RPMI8226 (cell line): ENCODE data around the gene MRPL42.
"Not testable (repeated sequence)": the region's sequence is repeated elsewhere in the genome, so short reads cannot be mapped to it uniquely, and the experiment has no call there.

Experiments
- DNase-seq: peaks from one replicate; pipeline ENCODE4 v3.0.0-alpha.2; 2015

The MRPL42 gene

GRCh38 chr12:93447555-93448290 lies 19.6 kb upstream of the MRPL42 start:
- no peak for DNase-seq

DNA sequence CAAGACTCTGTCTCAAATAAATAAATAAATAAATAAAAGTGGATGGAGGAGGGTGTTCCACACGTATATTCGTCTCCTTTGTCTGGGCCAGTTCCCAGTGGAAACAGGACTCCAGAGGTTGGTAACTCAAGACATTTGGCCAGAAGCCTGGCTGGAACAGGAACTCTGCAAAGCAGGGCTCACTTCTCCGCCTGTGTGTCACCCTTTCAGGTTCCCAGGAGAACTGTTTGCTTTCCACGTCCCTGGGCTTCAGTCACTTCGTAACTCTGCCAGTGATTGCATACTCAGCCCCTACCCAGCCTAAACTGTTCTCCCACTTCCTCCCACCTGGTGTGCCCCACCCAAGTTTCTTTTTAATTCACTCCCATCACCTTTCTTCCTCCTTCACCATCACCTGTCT lies 18.5 kb upstream of the MRPL42 start:
- DNase-seq: no peak

DNA sequence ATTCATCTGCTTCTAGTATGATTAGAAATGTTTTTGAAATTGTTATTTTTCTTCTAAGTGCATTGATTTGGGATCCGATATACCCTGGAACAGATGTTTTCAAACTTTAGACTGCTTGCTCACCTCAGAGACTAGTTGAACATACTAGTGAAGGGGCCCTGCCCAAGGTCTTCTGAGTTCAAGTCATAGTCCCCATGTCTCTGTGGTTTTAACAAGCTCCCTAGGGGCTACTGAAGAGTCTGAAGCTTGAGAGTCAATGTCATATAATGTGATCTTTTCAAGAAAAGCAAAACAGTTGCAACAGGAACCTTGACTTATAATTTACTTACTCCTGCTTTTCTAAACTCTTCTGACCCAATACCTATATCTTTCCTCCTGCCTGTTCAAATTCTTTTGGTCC lies 18.0 kb upstream of the MRPL42 start:
- no peak for DNase-seq

DNA sequence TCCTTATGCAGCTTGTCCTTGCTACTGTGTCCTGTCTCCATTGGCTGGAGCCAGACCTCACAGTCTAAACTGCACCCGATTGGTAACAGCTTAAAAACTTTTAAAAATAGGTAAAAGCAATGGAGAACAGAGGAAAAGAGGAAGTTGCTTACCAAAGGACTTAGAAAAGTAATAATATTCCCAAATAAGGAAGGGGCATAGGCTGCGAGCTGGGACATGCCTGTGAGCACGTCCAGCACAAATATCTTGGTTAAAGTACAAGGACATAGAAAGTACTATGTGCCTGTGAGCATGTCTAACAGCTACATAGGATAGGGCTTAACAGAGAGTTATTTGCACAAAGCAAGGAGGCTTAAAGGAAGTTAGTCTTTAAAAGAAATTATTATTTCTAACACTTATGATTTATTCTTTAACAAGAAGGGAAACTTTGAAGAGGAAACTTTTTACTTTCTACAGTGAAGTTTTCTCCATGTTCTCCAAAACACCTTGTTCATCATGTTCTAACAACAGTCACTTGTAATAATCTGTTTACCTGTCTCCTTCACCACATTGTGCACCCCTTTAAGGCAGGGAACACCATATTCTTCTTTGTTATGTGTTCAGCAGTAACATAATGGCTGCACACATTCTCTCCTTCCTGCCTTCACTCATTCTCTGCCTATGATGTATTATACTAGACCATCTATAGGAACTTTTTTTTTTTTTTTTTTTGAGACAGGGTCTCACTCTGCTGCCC lies 15.7 kb upstream of the MRPL42 start:
- no peak for DNase-seq

GRCh38 chr12:93453633-93454032 lies 13.7 kb upstream of the MRPL42 start:
- no peak for DNase-seq

DNA sequence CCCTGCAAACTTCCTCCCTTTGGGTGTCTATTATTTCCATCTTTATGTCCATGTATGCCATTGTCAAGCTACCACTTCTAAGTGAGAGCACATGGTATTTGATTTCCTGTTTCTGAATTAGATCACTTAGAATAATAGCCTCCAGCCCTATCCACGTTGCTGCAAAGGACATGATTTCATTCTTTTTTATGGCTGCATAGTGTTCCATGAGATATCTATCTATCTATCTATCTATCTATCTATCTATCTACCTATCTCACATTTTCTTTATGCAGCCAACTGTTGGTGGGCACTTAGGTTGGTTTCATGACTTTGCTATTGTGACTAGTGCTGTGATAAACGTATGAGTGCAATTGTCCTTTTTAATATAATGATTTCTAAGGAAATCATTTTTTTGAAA lies 11.2 kb upstream of the MRPL42 start:
- no peak for DNase-seq

- DNase-seq: no peak
Observed at GRCh38 chr12:93459097-93459496, 8.2 kb upstream of the MRPL42 start.

- DNase-seq: no peak
Observed at GRCh38 chr12:93460003-93460402, 7.3 kb upstream of the MRPL42 start.

DNA sequence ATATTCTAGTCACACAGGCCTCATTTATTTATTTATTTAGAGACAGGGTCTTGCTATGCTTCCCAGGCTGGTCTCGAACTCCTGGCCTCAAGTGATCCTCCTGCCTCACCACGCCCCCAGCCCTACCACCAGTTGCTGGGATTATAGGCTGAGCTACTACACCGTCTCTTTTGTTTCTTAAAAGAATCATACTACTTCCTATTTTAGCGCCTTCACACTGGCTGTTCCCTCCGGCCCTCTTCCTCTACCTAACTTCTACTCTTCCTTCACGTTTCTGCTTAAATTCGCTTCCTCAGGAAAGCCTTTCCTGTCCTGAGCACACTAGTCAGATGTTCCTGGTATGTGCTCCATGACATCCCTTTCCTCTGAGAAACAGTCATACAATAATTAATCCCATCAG lies 6.4 kb upstream of the MRPL42 start:
- DNase-seq: no peak

GRCh38 chr12:93461503-93461902 lies 5.8 kb upstream of the MRPL42 start:
- DNase-seq: no peak

DNA sequence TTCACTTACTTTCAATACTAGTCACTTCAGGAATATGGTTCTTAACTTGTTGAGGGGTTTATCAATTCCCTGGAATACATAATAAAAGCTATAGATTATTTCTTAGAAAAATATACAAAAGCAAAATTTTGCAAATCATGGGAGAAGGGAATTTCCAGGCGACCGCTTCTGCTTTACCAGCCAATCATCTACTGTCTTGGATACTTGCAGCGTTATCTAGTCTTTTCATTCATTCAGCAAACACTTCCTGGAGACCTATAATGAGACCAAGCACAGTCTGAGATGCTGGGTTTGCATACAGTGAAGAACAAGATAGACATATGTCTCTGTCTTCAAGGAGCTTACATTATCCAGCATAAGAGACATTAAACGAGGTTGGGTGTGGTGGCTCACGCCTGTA lies 1.5 kb upstream of the MRPL42 start:
- DNase-seq: no peak

GRCh38 chr12:93466625-93467350 lies 526 bp upstream of the MRPL42 start:
- no peak for DNase-seq

DNA sequence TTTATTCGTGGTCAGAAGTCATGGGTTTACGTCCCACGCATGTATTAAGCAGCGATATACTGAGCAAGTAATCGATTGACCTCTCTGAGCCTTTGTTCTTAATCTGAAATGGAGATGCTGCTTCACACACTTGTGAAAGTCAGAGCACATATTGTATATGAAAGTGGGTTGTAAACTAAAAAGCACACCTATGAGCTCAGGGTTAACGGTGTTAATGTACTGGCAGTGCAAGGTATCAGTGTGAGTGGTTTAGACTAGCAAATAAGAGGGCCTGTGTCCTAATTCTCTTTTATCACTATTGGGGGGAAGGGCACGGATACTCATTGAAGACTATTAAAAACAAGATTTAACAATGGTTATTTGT lies 676 bp downstream of the MRPL42 start:
- DNase-seq: no peak

- DNase-seq: no peak
Observed at GRCh38 chr12:93469386-93469785, 2.1 kb downstream of the MRPL42 start.

DNA sequence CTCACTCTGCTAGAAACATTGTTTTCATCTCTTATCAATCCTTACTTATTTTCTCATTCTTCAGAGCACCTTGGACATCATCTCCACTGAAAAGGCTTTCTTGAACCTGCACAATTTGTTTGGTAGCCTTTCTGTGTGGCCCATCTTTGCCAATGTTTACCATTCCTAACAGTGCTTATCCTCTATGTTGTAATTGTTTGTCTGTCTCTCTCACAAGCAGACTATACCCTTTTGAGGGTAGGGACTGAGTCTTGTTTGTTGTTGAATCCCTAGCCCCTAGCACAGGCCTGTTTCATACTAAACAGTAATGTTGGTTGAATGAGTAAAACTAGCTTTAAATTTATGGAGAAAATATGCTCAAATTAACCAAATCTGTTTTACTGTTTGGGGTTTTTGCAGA lies 9.2 kb downstream of the MRPL42 start:
- DNase-seq: no peak

DNA sequence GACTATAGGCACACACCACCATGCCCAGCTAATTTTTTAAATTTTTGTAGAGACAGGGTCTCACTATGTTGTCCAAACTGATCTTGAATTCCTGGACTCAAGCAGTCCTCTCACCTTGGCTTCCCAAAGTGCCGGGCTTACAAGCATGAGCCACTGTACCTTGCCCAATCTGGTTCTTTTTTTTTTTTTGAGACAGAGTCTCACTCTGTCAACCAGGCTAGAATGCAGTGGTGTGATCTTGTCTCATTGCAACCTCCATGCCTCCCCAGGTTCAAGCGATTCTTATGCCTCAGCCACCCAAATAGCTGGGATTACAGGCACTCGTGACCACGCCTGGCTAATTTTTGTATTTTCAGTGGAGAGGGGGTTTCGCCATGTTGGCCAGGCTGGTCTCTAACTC lies 15.4 kb downstream of the MRPL42 start:
- DNase-seq: no peak

DNA sequence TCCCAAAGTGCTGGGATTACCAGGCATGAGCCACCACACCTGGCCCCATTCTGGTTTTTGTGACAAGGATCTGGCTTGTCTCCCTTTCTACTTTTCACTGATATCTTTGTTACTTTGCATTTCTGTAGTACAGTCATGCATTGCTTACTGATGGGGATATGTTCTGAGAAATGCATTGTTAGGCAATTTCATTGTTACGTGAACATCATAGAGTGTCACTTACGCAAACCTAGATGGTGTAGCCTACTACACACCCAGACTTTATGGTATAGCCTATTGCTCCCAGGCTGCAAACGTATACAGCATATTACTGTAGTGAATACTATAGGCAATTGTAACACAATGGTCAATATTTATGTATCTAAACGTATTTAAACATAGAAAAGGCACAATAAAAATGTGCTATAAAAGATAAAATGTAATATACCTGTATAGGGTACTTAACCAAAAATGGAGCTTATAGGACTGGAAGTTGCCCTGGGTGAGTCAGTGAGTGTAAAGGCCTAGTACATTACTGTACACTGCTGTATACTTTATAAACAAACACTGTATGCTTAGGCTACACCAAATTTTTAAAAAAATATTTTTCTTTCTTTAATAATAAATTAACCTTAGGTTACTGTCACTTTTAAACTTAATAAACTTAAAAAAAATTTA lies 16.0 kb downstream of the MRPL42 start:
- DNase-seq: no peak

DNA sequence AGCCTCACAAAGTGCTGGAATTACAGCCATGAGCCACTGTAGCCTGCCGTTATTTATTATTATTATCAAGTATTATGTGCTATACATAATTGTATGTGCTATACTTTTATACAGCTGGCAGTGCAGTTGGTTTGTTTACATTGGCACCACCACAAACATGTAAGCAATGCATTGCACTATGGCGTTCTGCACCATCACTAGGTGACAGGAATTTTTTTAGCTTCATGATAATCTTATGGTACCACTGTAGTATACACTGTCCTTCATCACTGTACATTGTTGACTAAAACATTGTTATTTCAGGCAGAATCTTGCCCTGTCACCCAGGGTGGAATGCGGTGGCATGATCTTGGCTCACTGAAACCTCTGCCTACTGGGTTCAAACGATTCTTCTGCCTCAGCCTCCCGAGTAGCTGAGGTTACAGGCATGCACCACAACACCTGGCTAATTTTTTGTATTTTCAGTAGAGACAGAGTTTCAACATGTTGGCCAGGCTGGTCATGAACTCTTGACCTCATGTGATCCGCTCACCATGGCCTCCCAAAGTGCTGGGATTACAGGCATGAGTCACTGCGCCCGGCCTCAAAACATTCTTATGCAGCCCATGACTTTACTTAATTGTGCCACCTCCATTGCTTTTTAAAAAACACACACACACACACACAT lies 17.1 kb downstream of the MRPL42 start:
- DNase-seq: no peak

- DNase-seq: not testable (repeated sequence)
Observed at GRCh38 chr12:93492808-93493207, 25.5 kb downstream of the MRPL42 start.

GRCh38 chr12:93494096-93494495 lies 26.8 kb downstream of the MRPL42 start:
- DNase-seq: no peak

DNA sequence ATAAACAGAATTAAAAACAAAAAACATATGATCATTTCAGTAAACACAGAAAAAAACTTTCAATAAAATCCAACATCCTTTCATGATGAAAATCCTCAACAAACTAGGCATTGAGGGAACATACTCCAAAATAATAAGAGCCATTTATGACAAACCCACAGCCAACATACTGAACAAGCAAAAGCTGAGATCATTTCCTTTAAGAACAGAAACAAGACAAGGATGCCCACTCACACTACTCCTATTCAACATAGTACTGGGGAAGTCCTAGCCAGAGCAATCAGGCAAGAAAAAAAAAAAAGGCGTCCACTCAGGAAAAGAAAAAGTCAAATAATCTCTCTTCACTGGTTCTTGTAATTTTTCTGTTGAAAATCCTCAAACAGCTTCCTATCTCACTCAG lies 30.1 kb downstream of the MRPL42 start:
- DNase-seq: no peak

DNA sequence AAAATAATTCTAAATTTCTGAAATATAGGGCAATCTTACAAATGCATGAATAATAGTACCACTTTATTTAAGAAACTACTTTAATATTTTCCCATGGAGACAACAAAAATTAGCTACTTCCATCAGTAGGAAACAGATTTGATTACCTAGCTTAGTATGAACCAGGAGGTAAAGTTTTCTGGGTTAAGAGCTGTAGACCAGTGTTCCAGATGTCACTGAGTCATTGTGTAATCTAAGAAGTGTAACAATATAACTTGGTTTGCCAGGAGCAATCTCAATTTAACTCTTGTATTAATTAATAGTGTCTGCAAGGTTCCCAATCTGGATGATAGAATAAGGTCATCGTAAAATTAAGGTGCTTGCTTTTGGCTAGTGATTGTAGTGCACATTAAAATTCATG lies 31.5 kb downstream of the MRPL42 start:
- not testable (repeated sequence) for DNase-seq

DNA sequence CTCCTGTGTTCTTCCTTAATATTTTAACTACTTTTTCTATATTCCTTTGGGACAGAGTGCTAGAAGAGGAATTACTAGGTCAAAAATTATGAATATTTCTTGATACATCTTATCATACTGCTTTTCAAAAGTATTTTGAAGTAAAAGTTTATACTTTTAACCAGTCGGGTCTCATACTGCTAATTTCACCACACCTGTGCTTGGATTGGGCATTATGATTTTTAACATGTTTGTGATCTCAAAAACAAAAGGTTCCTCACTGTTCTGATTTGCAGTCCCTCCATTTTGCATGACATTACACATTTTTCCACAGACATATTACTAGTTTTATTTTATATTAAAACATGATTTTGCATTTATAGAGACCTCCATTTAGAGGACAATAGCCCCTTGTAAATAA lies 32.9 kb downstream of the MRPL42 start:
- no peak for DNase-seq
